PFSK-1 (cell line): ENCODE data around the gene NACAD.

Experiments used
- FOXP2 ChIP-seq: optimal IDR thresholded peaks from 2 replicates; pipeline ENCODE3; 2011; ENCODE audit warnings: borderline replicate concordance, control low read depth, inconsistent platforms; ENCODE audit not compliant: insufficient read depth; ENCODE audit errors: extremely low read length, extremely low read depth
- SIN3A ChIP-seq: IDR thresholded peaks from 2 replicates; pipeline ENCODE4 v1.6.1; 2012; ENCODE audit warnings: mild to moderate bottlenecking, low read length, moderate library complexity, borderline replicate concordance; ENCODE audit not compliant: insufficient read depth

GRCh38 chr7:45133877-45134276, 45.1 kb upstream of the NACAD start:
- TF ChIP-seq FOXP2 (no peak), SIN3A (no peak)
